ENCODE measurements around the gene ITGA7.

The ITGA7 gene

GRCh38 chr12:55642669-55643068 lies 65.0 kb downstream of the ITGA7 start:
- DNase-seq (ENCODE audit: extremely low read depth, low read depth) = no peak
- TF ChIP-seq, protein P1, sequence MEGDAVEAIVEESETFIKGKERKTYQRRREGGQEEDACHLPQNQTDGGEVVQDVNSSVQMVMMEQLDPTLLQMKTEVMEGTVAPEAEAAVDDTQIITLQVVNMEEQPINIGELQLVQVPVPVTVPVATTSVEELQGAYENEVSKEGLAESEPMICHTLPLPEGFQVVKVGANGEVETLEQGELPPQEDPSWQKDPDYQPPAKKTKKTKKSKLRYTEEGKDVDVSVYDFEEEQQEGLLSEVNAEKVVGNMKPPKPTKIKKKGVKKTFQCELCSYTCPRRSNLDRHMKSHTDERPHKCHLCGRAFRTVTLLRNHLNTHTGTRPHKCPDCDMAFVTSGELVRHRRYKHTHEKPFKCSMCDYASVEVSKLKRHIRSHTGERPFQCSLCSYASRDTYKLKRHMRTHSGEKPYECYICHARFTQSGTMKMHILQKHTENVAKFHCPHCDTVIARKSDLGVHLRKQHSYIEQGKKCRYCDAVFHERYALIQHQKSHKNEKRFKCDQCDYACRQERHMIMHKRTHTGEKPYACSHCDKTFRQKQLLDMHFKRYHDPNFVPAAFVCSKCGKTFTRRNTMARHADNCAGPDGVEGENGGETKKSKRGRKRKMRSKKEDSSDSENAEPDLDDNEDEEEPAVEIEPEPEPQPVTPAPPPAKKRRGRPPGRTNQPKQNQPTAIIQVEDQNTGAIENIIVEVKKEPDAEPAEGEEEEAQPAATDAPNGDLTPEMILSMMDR (IDR thresholded peaks at IDR 0.05; ENCODE audit: low read depth, low read length, missing control alignments) = no peak
- H3K4me3 ChIP-seq (replicated peaks; ENCODE audit: low read depth, low read length) = no peak overlapping the region

- no peak for DNase-seq (ENCODE audit: extremely low read depth, low read depth)
- H3K4me3 ChIP-seq (replicated peaks; ENCODE audit: low read depth, low read length) = no peak overlapping the region
- TF ChIP-seq, protein P1 (IDR thresholded peaks at IDR 0.05; ENCODE audit: low read depth, low read length, missing control alignments) = no peak
These were observed 65.4 kb downstream of the ITGA7 start for GRCh38 chr12:55642267-55642666.

DNA sequence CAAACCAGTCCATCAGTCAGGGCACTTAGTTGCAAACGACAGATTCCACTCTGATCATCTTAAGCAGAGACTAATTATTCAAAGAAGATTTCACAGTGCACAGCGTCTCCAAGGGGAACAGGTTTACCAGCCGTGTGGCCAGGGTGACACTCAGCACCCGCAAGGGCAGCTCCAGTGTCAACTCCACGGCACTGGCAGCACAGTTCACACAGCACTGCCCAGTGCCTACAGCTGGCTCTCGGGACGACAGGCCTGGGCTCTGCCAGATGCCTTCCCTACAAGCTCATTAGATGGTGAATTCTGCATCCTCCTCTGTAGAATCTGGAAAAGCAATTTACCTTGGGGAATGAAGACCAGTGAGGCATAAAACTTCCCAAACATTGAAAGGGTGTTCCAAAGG lies 66.1 kb downstream of the ITGA7 start:
- TF ChIP-seq, protein P1 (IDR thresholded peaks at IDR 0.05; ENCODE audit: low read depth, low read length, missing control alignments) = no peak
- no peak overlapping the region for H3K4me3 ChIP-seq (replicated peaks; ENCODE audit: low read depth, low read length)
- DNase-seq (ENCODE audit: extremely low read depth, low read depth) = no peak

DNA sequence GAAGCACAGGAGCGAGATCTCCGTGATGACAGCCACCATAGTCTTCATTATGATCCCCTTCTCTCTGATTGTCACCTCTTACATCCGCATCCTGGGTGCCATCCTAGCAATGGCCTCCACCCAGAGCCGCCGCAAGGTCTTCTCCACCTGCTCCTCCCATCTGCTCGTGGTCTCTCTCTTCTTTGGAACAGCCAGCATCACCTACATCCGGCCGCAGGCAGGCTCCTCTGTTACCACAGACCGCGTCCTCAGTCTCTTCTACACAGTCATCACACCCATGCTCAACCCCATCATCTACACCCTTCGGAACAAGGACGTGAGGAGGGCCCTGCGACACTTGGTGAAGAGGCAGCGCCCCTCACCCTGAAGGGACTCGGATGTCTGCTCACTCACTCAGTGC lies 70.2 kb downstream of the ITGA7 start:
- no peak for DNase-seq (ENCODE audit: extremely low read depth, low read depth)
- TF ChIP-seq, protein P1 (IDR thresholded peaks at IDR 0.05; ENCODE audit: low read depth, low read length, missing control alignments) = no peak
- H3K4me3 ChIP-seq (replicated peaks; ENCODE audit: low read depth, low read length) = no peak overlapping the region

DNA sequence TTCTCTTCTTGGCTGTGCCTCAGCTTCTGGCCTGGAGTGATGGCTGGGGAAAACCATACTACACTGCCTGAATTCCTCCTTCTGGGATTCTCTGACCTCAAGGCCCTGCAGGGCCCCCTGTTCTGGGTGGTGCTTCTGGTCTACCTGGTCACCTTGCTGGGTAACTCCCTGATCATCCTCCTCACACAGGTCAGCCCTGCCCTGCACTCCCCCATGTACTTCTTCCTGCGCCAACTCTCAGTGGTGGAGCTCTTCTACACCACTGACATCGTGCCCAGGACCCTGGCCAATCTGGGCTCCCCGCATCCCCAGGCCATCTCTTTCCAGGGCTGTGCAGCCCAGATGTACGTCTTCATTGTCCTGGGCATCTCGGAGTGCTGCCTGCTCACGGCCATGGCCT lies 70.9 kb downstream of the ITGA7 start, which contains the start of gene OR10P1:
TSS of gene OR10P1 (plus strand) at position 40 of the 400 bp plus-strand sequence. CDS start at position 40, 0 bp downstream.
- no peak for DNase-seq (ENCODE audit: extremely low read depth, low read depth)
- TF ChIP-seq, protein P1 (IDR thresholded peaks at IDR 0.05; ENCODE audit: low read depth, low read length, missing control alignments) = no peak
- no peak within 1 kb of the TSS for H3K4me3 ChIP-seq (replicated peaks; ENCODE audit: low read depth, low read length)

DNA sequence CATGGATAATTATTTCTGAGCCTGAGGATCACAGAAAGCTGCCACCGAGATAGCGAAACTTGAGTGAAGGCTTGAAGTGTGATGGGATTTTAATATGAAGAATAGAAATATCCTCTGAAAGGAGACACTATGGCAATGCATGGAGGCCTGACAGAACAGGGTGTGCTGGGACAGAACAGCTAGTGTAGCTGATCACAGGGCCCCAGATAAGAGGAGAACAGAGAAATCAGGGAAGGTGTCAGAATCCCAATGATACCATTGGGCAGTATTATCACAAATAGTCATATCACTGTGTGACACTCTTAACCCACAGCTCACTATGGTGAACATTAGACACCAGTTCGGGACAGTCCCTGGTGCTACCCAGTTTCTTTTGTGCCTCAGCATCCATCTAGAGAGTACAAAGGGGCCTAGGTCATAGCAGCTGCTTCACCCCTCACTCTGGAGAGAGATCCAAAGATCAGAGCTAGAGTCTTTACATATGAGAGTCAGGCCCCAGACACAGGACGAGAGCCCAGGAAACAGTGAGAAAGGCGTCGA lies 71.5 kb downstream of the ITGA7 start:
- DNase-seq (ENCODE audit: extremely low read depth, low read depth) = no peak
- TF ChIP-seq, protein P1 (IDR thresholded peaks at IDR 0.05; ENCODE audit: low read depth, low read length, missing control alignments) = no peak
- no peak overlapping the region for H3K4me3 ChIP-seq (replicated peaks; ENCODE audit: low read depth, low read length)
